ENCODE data around the gene TBC1D17. TPM values are rescaled to one million over a fixed set of nuclear protein-coding genes. Genes with fewer than 3 reads are reported as not detected.

The TBC1D17 gene
- total and polyA plus RNA-seq, 4 donors = 11.3 to 27.9 (median 17.2) TPM

DNA sequence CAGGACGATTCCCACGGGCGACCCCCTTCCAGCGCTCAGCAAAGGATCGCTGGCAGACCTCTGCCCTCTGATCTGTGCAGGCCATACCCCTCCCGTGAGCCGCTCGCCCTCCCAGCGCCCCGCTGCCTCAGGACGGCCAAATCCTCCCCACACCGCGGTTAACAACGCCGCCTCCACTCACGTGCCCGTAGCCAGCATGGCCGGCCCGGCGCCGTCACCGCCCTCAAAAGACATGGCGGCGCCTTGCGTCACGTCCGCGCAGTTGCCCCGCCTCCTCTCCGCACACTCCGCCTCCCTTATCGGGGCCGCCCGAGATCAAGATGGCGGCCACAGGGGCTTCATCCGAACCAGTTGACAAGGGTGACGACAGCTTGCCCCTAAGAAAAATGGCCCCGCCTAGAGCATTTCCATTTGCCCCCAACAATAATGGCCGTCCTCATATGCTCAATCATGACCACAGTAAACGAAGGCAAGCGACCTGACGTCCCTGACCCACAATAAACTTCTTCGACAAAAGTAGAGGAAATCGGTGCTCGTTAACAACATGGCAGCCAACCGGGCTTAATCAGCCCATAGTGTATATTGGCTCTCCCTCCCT lies 981 bp upstream of the TBC1D17 start:
- H3K27ac ChIP-seq (ENCODE audit: low read depth in 1 of 2, low read length in 2 of 2) = peak overlapping the region; percentile 92 to 97
- peak overlapping the region; percentile 88 to 93 (median 89) for H3K4me3 ChIP-seq (ENCODE audit: low read depth in 1 of 3, low read length in 3 of 3)
- H3K27me3 ChIP-seq (ENCODE audit: control insufficient read depth in 4 of 4, insufficient read depth in 4 of 4, low read length in 3 of 4) = no peaks in the 10 kb centered on the region
- whole genome bisulfite sequencing = under 1% methylated on average over 46 of the region's 46 CpGs
- no peaks in the 10 kb centered on the region for H3K9me3 ChIP-seq (ENCODE audit: control insufficient read depth in 4 of 4, low read length in 3 of 4)
- TF ChIP-seq YY1 (IDR thresholded peaks at IDR 0.05) = peak; percentile 99
- TF ChIP-seq TAF1 (conservative IDR thresholded peaks at IDR 0.05) = no peak
- TF ChIP-seq FOXA2 (IDR thresholded peaks at IDR 0.05) = no peak
- TF ChIP-seq GABPA (IDR thresholded peaks at IDR 0.05 in 1 of 2, conservative IDR thresholded peaks at IDR 0.05 in 1 of 2) = peak; percentile 43 to 81
- TF ChIP-seq SP1 (IDR thresholded peaks at IDR 0.05) = peak; percentile 41
- TF ChIP-seq, protein P1, sequence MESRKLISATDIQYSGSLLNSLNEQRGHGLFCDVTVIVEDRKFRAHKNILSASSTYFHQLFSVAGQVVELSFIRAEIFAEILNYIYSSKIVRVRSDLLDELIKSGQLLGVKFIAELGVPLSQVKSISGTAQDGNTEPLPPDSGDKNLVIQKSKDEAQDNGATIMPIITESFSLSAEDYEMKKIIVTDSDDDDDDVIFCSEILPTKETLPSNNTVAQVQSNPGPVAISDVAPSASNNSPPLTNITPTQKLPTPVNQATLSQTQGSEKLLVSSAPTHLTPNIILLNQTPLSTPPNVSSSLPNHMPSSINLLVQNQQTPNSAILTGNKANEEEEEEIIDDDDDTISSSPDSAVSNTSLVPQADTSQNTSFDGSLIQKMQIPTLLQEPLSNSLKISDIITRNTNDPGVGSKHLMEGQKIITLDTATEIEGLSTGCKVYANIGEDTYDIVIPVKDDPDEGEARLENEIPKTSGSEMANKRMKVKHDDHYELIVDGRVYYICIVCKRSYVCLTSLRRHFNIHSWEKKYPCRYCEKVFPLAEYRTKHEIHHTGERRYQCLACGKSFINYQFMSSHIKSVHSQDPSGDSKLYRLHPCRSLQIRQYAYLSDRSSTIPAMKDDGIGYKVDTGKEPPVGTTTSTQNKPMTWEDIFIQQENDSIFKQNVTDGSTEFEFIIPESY (IDR thresholded peaks at IDR 0.05) = peak; percentile 82
- TF ChIP-seq, protein P2, sequence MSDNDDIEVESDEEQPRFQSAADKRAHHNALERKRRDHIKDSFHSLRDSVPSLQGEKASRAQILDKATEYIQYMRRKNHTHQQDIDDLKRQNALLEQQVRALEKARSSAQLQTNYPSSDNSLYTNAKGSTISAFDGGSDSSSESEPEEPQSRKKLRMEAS (IDR thresholded peaks at IDR 0.05) = peak; percentile 37
- TF ChIP-seq, protein P3, sequence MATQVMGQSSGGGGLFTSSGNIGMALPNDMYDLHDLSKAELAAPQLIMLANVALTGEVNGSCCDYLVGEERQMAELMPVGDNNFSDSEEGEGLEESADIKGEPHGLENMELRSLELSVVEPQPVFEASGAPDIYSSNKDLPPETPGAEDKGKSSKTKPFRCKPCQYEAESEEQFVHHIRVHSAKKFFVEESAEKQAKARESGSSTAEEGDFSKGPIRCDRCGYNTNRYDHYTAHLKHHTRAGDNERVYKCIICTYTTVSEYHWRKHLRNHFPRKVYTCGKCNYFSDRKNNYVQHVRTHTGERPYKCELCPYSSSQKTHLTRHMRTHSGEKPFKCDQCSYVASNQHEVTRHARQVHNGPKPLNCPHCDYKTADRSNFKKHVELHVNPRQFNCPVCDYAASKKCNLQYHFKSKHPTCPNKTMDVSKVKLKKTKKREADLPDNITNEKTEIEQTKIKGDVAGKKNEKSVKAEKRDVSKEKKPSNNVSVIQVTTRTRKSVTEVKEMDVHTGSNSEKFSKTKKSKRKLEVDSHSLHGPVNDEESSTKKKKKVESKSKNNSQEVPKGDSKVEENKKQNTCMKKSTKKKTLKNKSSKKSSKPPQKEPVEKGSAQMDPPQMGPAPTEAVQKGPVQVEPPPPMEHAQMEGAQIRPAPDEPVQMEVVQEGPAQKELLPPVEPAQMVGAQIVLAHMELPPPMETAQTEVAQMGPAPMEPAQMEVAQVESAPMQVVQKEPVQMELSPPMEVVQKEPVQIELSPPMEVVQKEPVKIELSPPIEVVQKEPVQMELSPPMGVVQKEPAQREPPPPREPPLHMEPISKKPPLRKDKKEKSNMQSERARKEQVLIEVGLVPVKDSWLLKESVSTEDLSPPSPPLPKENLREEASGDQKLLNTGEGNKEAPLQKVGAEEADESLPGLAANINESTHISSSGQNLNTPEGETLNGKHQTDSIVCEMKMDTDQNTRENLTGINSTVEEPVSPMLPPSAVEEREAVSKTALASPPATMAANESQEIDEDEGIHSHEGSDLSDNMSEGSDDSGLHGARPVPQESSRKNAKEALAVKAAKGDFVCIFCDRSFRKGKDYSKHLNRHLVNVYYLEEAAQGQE (IDR thresholded peaks at IDR 0.05) = no peak
- no peak for TF ChIP-seq RAD21 (IDR thresholded peaks at IDR 0.05)
- TF ChIP-seq RXRA (IDR thresholded peaks at IDR 0.05) = no peak
- TF ChIP-seq, protein P4, sequence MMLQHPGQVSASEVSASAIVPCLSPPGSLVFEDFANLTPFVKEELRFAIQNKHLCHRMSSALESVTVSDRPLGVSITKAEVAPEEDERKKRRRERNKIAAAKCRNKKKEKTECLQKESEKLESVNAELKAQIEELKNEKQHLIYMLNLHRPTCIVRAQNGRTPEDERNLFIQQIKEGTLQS (IDR thresholded peaks at IDR 0.05) = no peak
- no peak for TF ChIP-seq HNF4G (IDR thresholded peaks at IDR 0.05)
- no peak for TF ChIP-seq NR2F2 (IDR thresholded peaks at IDR 0.05)
- TF ChIP-seq JUND (IDR thresholded peaks at IDR 0.05) = peak in 1 of 2 donors; percentile 60
- no peak for TF ChIP-seq HNF4A (conservative IDR thresholded peaks at IDR 0.05)
- TF ChIP-seq, protein P5, sequence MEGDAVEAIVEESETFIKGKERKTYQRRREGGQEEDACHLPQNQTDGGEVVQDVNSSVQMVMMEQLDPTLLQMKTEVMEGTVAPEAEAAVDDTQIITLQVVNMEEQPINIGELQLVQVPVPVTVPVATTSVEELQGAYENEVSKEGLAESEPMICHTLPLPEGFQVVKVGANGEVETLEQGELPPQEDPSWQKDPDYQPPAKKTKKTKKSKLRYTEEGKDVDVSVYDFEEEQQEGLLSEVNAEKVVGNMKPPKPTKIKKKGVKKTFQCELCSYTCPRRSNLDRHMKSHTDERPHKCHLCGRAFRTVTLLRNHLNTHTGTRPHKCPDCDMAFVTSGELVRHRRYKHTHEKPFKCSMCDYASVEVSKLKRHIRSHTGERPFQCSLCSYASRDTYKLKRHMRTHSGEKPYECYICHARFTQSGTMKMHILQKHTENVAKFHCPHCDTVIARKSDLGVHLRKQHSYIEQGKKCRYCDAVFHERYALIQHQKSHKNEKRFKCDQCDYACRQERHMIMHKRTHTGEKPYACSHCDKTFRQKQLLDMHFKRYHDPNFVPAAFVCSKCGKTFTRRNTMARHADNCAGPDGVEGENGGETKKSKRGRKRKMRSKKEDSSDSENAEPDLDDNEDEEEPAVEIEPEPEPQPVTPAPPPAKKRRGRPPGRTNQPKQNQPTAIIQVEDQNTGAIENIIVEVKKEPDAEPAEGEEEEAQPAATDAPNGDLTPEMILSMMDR (IDR thresholded peaks at IDR 0.05; ENCODE audit: low read depth, low read length, missing input control) = no peak
- TF ChIP-seq FOXA1 (IDR thresholded peaks at IDR 0.05) = no peak
- no peak for TF ChIP-seq EGR1 (IDR thresholded peaks at IDR 0.05; ENCODE audit: low read depth in 2 of 2)
- peak; percentile 97 for DNase-seq (ENCODE audit: low spot score)
- H3K36me3 ChIP-seq (ENCODE audit: control insufficient read depth in 4 of 4, insufficient read depth in 3 of 4, low read depth in 1 of 4, low read length in 3 of 4) = peaks cover 9 to 19% (median 15%) of the 10 kb centered on the region in 4 donors
- peaks cover 2 to 37% (median 23%) of the 10 kb centered on the region in 4 donors for H3K4me1 ChIP-seq (ENCODE audit: control insufficient read depth in 4 of 4, insufficient read depth in 4 of 4, low read length in 3 of 4)
- H3K9ac ChIP-seq (ENCODE audit: low read depth in 1 of 2, low read length in 2 of 2) = peak overlapping the region; percentile 93 to 100
